GM18909 (cell line): ENCODE data around the gene SSTR5.
"Not testable (repeated sequence)": the region's sequence is repeated elsewhere in the genome, so short reads cannot be mapped to it uniquely, and the experiment has no call there.

Experiments used
- ATAC-seq: cut with Tn5 transposase; IDR thresholded peaks from one replicate; pipeline ENCODE4 v1.9.1; 2021; ENCODE audit warnings: mild to moderate bottlenecking; ENCODE audit not compliant: unreplicated experiment, poor library complexity

Gene SSTR5

DNA sequence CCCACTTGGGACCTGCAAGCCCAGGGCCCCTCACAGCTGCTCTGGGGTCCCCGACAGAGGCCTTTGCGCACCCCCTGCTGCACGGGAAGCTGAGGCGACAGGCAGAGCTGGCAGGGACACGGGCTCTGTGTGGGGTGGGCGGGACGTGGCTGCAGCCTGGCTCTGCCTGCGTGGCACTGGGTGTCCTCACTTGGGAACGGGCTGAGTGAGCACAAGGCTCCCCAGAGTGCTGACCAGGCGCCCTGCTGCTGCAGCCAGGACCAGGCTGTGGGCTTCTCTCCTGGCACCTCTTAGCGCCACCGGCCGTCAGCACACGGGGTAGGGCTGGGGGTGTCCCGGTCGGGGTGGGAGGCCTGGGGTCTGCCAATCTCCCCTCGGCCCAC lies 16.9 kb downstream of the SSTR5 start:
- ATAC-seq: no peak

DNA sequence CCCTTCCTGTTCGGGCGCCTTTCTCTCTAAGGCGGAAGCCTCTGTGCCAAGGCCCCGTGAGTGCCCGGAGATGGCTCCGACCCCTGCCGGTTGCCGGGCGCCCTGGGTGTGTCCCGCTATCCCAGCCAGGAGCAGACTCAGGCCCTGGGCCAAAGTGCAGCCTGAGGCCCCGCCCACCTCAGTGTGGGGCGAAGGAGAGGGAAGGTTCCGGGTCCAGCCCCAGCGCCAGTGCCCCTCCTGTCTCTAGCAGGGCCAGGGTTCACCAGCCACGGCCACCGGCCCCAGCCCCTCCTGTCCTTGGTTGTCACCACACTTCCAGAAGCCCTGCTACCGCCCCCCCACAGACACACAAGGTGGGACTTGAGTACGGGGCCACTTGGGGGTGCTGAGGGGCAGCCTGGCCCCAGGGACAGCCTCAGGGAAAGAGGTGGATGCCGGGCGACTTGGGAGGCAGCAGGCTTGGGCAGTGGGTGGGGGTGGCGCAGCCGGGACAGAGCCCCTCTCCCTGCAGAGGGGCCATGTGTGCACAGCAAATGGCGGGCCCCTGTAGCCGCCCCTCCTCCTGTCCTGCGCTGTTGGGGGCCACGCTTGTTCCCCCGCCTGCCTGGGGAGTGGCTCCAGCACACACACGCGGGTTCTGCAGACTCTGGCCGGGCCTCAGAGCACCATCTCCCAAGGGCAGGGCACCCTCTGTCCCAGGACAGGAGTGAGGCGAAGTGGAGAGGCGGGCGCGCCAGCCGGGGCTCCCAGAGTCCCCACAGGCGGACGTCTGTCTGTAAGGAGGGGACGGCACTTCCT lies 17.5 kb downstream of the SSTR5 start:
- ATAC-seq: no peak

GRCh38 chr16:1090620-1091587 lies 18.4 kb downstream of the SSTR5 start:
- no peak for ATAC-seq

DNA sequence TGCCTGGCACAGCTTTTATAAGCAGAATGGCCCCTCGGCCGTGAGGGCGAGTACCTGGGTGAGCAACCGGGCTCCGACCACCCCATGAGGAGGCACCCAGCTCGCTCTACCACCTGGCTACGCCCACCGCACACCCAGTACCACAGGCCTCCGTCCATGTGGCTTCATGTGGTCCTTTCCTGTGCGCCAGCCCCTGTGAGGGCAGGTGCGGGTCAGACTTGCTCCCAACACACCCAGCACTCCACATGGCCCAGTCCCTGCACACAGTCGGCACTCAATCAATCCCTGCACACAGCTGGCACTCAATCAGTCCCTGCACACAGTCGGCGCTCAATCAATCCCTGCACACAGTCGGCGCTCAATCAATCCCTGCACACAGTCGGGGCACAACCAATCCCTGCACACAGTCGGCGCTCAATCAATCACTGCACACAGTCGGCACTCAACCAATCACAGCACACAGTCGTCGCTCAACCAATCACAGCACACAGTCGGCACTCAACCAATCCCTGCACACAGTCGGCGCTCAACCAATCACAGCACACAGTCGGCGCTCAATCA lies 19.5 kb downstream of the SSTR5 start:
- no peak for ATAC-seq

GRCh38 chr16:1092685-1093283 lies 20.2 kb downstream of the SSTR5 start:
- not testable (repeated sequence) for ATAC-seq

DNA sequence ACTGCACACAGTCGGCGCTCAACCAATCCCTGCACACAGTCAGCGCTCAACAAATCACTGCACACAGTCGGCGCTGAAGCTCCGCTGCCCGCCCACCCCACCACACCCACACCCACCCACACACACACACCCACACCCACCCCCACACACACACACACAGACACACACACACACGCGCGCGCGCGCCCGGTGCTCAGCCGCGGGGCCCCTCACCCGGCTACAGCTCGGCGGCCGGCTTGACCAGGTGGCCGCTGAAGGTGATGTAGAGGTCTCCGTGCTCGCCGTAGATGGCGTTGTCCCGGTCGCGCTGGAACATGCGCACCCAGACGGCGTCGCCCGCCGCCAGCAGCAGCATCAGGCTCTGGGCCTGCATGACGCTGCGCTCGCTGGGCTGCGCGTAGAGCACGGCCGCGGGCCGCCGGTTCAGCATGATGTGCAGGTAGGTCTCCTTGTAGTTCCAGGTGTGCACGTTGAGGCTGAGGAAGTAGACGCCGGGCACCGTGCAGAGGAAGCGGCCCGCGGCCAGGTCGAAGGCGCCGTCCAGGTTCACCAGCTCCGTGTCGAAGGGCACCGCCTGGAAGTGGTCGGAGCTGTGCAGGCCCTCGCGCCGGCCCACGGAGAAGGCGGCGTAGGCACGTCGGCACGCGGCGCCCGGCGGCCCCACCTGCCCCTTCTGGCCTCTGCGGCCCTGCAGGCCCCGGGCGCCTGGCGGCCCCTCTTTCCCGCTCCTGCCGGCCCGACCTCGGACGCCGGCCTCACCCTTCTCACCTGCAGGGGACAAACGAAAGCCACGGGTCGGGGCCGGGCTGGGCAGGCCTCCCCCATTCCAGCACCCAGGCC lies 21.0 kb downstream of the SSTR5 start:
- ATAC-seq: no peak

- no peak for ATAC-seq
These were observed 21.6 kb downstream of the SSTR5 start for GRCh38 chr16:1094124-1094479.

DNA sequence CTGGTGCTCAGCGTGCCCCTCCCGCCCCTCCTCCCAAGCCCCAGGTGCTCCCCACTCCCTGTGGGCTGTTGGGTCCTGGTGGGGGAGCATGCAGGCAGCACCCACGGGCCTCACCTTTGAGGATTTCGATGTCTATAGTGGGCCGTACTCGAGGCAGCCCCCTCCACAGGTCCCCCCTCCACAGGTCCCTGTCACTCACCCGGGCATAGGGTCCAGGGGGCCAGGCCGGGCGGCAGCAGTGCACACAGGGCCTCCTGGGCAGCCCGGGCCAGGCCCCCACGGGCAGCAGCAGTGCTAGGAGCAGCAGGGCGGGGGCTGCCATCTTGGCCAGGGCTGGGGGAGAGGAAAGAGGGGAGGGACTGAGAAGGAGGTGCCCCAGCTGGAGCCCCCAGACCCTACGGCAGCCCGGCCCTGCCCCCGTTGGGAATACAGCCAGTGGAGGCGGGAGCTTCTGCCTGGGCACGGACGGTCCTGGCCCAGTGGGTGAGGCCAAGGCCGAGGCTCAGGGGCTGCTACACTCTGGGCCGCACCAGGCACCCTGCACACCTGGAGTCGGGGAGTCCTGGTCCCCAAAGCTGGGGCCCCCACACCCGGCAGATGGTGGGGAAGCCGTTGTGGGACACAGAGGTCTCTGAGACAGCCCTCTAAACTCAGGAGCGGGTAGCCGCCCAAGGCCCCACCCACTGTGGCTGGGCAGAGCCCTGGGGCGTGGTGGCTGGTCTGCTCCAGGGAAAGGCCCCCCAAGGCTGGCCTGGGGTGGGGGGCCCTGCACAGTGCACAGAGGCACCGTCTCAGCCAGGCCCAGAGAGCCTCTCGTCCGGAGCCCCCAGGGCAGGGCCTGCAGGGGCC lies 22.3 kb downstream of the SSTR5 start:
- no peak for ATAC-seq

- ATAC-seq: no peak
These were observed 23.1 kb downstream of the SSTR5 start for GRCh38 chr16:1095450-1096168.

- no peak for ATAC-seq
These were observed 23.9 kb downstream of the SSTR5 start, which contains the start of gene C1QTNF8 for GRCh38 chr16:1096169-1097082. C1QTNF8 (minus strand) TSS chr16:1096244; CDS start chr16:1094922, 1,322 bp downstream.

GRCh38 chr16:1097156-1097555 lies 24.6 kb downstream of the SSTR5 start:
- no peak for ATAC-seq

- no peak for ATAC-seq
These were observed 25.3 kb downstream of the SSTR5 start for GRCh38 chr16:1097800-1098199.

GRCh38 chr16:1098266-1098991 lies 25.9 kb downstream of the SSTR5 start:
- ATAC-seq: no peak

DNA sequence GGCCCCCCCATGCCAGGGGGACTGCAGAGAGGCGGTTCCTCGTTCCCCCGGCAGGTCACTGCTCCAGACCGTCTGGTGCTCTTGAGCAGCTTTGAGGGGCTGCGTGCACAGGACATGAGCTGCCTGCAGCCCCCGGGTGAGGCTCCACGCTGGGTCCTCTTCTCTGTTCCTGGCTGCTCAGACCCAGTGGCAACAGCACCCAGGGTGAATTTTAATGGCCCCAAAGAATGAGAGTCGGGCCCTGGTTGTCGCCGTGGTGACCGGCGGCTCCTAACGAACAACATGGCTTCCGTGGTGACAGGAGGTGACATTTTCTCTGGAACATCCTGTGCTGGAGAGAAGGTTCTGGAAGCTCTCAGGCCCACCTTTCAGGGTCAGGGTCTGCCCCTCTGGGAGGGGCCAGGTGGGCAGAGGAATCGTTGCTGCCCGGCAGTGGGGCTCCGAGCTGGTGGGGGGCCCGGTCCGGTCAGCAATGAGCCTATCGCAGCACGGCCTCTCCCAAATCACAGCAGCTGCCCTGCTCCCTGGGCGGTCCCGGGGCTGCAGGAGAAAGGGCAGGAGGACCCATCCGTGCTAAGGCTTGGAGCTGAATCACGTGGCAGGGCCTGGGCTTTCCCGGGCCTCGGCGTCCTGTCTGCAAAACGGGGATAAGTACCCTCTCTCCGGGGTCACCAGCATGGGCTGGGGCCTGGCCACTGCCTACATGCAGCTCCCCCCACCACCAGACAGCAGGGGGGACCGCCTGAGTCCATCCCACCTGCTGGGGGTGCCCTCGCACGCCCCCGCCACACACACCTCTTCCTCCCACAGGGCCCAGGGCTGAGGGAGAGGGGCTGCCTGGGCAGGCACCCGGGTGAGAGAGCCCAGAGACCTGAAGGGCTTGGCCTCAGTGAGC lies 26.9 kb downstream of the SSTR5 start:
- ATAC-seq: no peak

DNA sequence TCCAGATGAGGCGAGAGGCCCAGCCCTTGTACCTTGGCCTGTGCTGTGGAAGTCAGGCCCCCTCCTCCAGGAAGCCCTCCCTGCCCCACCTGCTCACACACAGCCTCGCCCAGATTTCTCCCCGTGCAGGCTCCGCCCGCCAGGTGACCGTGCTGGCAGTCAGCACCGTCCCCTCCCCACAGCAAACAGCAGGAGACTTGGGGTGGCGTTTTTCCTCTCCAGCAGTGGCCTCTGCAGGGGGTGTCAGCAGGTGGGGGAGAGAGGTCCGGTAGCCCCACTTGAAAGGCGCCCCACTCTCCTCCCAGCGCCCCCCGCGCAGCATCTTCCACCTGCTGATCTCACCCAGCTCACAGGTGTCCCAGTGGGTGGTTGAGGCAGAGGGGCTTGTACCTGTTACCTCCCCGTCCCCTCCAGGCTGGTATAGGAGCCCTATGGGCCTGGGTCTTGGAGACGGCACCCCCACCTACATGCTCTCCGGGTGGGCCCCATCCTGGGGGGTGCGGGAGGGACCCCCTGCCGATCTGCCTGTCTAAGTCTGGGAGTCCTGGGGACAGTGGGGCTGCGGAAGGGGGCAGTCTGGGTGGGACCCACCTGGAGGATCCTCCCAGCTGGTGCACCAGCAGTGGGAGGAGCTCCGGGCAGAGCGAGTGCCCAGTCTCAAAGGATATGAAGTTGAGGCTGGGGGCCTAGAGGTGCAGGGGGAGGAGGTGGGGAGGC lies 27.7 kb downstream of the SSTR5 start:
- no peak for ATAC-seq
